Omental fat pad (tissue), 4 donors: ENCODE data around the gene KRTAP10-3. TPM values are rescaled to one million over a fixed set of nuclear protein-coding genes. Genes with fewer than 3 reads are reported as not detected.
"Not testable (repeated sequence)": the region's sequence is repeated elsewhere in the genome, so short reads cannot be mapped to it uniquely, and the experiment has no call there.

Experiments
- ATAC-seq: fragments of 150-250 bp; one replicate; pipeline ENCODE4 v1.9.1; 2016; ENCODE audit warnings: mild to moderate bottlenecking, moderate library complexity; ENCODE audit not compliant: low FRiP score
- DNase-seq: peaks from one replicate; pipeline ENCODE4 v3.0.0-alpha.2; 2019; ENCODE audit warnings: low spot score
- total RNA-seq, 4 donors: library from RNA; depleted of rRNA; stranded (reverse); fragments of >200 nt; gene quantifications; one replicate each; pipeline ENCODE4 v1.1.0, GENCODE V29; 2016
- TF ChIP-seq, protein P1 (sequence below), 3 donors: fragments of 450-650 bp; IDR thresholded peaks; one replicate each; pipeline ENCODE4 v1.5.1; 2016 to 2017; ENCODE audit warnings: antibody characterized with exemption in 3 of 3, mild to moderate bottlenecking in 3 of 3, moderate library complexity in 2 of 3

Gene KRTAP10-3
- total RNA-seq, 4 donors from 2014 or later, result not detected

DNA sequence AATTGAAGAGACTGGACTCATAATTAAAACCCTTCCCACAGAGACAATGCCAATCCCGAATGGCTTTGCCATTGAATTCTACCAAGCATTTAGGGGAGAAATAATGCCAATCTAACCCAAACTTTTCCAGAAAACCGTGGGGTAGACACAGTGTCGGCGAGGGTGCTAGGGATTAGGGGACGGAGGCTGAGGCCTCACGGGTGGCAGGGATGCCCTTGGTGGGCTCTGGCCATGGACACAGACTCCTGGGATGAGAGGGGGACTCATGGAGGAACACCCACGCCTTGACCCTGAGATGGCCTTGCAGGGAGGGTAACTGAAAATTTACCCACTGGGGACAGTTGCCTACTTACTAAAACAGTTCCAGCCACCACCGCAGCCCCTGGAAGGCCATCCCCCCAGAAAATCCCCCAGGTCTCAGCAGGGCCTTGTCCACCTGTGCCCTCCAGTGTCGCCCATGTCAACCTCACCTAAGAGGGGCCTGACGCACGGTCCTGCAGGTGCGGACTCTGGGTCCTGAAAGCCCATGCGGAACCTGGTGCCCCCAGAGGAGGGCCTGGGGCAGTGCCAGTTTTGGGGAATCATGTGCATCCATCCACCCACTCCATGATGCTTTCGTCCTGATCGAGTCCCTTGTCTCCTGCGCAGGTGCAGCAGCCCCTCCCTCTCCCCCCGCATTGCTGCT lies 19.9 kb upstream of the KRTAP10-3 start:
- TF ChIP-seq, protein P1, sequence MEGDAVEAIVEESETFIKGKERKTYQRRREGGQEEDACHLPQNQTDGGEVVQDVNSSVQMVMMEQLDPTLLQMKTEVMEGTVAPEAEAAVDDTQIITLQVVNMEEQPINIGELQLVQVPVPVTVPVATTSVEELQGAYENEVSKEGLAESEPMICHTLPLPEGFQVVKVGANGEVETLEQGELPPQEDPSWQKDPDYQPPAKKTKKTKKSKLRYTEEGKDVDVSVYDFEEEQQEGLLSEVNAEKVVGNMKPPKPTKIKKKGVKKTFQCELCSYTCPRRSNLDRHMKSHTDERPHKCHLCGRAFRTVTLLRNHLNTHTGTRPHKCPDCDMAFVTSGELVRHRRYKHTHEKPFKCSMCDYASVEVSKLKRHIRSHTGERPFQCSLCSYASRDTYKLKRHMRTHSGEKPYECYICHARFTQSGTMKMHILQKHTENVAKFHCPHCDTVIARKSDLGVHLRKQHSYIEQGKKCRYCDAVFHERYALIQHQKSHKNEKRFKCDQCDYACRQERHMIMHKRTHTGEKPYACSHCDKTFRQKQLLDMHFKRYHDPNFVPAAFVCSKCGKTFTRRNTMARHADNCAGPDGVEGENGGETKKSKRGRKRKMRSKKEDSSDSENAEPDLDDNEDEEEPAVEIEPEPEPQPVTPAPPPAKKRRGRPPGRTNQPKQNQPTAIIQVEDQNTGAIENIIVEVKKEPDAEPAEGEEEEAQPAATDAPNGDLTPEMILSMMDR (IDR thresholded peaks at IDR 0.05), result no peak
- no peak for ATAC-seq
- no peak for DNase-seq

DNA sequence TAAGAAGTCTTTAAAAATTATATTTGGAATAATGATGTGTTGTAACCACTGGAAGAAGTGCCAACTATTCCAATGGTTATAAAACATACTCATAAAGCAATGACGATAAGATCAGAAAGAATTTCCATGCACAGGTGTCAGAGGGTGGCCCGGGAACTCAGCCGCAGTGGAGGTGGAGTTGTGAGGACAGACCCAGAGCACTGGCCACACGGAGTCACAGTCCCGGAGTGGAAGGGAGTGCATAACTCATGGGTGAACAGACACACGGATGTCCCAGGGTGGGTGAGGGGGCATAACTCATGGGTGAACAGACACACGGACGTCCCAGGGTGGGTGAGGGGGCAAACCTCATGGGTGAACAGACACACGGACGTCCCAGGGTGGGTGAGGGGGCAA lies 17.4 kb upstream of the KRTAP10-3 start:
- DNase-seq (no peak), ATAC-seq (no peak)
- TF ChIP-seq, protein P1 (IDR thresholded peaks at IDR 0.05), result no peak

DNA sequence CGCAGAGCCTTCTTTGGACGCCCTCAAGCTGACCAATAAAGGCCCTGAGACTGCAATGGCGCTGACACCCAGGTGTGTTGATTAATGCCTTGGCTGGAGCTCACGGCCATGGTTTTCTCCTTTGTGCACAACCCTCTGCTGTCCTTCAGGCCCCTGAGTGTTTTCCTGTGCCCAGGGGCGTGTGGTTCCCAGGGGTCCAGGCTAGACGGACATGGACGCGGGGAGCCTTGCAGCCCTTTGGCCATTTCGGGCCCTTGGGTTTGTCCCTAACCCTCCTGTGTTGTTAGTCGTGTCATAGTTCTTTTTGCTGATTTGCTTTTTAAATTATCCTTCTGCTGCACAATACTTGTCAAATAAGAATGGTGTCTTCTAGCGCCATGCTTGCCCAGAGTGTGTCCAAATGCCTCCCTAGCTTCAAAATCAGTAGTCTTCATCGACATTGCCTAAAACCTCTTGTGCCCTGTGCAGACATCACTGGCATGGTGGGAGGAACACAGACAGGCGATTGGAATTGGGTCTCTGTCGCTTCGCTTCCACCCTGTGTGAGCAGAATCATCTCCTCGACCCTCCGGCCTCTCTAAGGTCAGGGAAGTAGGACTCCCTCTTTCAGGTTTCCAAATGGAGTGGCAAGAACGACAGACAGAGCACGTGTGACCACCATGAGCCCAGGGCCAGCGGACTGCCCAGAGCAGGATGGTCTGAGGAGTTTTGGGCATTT lies 16.9 kb upstream of the KRTAP10-3 start:
- TF ChIP-seq, protein P1 (IDR thresholded peaks at IDR 0.05), result no peak
- DNase-seq (no peak), ATAC-seq (no peak)

DNA sequence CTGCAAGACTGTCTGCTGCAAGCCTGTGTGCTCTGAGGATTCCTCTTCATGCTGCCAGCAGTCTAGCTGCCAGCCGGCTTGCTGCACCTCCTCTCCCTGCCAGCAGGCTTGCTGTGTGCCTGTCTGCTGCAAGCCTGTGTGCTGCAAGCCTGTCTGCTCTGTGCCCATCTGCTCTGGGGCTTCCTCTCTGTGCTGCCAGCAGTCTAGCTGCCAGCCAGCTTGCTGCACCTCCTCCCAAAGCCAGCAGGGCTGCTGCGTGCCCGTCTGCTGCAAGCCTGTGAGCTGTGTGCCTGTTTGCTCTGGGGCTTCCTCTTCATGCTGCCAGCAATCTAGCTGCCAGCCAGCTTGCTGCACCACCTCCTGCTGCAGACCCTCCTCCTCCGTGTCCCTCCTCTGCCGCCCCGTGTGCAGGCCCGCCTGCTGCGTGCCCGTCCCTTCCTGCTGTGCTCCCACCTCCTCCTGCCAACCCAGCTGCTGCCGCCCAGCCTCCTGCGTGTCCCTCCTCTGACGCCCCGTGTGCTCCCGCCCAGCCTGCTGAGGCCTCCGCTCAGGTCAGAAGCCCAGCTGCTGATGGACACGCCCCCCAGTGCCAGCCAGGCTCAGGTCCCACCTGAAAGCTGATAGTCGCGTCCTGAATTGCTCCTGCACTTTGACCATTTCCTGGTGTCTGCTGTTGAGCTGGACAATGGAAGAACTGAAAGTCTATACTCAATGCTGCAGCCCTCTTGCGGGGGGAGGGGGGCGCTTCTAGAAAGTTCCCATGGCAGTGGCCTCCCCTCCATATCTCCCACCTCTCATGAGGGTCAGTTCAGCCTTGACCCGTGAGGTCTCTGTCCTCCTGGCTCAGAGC lies 16.1 kb upstream of the KRTAP10-3 start:
- TF ChIP-seq, protein P1 (IDR thresholded peaks at IDR 0.05), result no peak
- ATAC-seq, result no peak
- no peak for DNase-seq

DNA sequence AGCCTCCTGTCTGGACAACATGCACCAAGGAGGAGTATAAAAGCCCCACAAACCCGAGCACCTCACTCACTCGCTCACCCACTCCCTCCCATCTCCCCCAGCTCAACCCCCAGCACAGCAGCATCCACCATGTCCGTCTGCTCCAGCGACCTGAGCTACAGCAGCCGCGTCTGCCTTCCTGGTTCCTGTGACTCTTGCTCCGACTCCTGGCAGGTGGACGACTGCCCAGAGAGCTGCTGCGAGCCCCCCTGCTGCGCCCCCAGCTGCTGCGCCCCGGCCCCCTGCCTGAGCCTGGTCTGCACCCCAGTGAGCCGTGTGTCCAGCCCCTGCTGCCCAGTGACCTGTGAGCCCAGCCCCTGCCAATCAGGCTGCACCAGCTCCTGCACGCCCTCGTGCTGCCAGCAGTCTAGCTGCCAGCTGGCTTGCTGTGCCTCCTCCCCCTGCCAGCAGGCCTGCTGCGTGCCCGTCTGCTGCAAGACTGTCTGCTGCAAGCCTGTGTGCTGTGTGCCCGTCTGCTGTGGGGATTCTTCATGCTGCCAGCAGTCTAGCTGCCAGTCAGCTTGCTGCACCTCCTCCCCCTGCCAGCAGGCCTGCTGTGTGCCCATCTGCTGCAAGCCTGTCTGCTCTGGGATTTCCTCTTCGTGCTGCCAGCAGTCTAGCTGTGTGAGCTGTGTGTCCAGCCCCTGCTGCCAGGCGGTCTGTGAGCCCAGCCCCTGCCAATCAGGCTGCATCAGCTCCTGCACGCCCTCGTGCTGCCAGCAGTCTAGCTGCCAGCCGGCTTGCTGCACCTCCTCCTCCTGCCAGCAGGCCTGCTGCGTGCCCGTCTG lies 15.2 kb upstream of the KRTAP10-3 start, which contains the start of gene KRTAP10-4:
Gene KRTAP10-4 (plus strand): TSS at position 100 of the 827 bp plus-strand sequence. CDS start 30 bp downstream, at position 130.
- DNase-seq, result not testable (repeated sequence)

DNA sequence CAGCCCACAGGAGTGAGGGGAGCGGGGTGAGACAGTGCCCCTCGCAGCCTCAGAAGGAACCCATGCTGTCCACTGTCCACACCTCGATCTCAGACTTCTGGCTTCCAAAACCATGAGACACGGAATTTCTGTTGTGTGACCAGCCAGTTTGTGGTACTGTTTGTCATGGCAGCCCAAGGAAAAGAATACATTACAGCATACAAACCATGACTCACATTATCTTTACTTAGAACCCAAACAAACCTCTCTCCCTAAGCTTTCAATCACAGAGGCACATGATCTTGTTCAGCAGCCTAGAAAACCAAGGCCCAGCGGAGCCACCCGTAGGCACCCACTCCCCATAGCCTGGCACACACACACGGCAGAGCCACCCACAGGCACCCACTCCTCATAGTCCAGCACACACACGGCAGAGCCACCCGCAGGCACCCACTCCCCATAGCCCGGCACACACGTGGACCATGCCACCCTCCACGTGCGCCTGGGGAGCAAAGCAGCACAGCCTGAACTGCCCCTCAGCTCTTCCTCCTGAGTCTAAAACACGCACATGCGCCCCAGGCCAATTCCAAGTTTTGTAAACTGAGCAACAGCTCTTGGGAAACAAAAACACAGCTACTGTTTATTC lies 14.5 kb upstream of the KRTAP10-3 start:
- DNase-seq (no peak), ATAC-seq (no peak)
- TF ChIP-seq, protein P1 (IDR thresholded peaks at IDR 0.05), result no peak

More for the DNA sequence above, 15.2 kb upstream of the KRTAP10-3 start, which contains the start of gene KRTAP10-4:
- not testable (repeated sequence) for ATAC-seq
